Lung (tissue), 12 donors: ENCODE results near the gene AP3M1. TPM values are rescaled to one million over a fixed set of nuclear protein-coding genes. Genes with fewer than 3 reads are reported as not detected.

ENCODE experiments used
- ATAC-seq: fragments of 200-7000 bp; cut with Tn5 transposase; one replicate; pipeline ENCODE4 v1.9.1; 2020; ENCODE audit warnings: moderate number of reproducible peaks; ENCODE audit not compliant: insufficient read depth, low FRiP score
- DNase-seq, 3 donors: peaks; one replicate each; pipeline ENCODE4 v3.0.0-alpha.2; 2013 to 2017
- H3K27ac ChIP-seq, 2 donors: one replicate each; pipeline ENCODE4 v1.5.1; 2013; ENCODE audit warnings: mild to moderate bottlenecking in 2 of 2, moderate library complexity in 2 of 2, control low read depth in 1 of 2, inconsistent platforms in 1 of 2, low read depth in 1 of 2, low read length in 1 of 2
- H3K27me3 ChIP-seq, 3 donors: one replicate each; pipeline ENCODE4 v1.5.1; 2013; ENCODE audit warnings: low read length in 2 of 3; ENCODE audit not compliant: control insufficient read depth in 3 of 3, insufficient read depth in 3 of 3
- H3K36me3 ChIP-seq, 4 donors: one replicate each; pipeline ENCODE4 v1.5.1; 2013; ENCODE audit warnings: low read length in 4 of 4, mild to moderate bottlenecking in 1 of 4, moderate library complexity in 1 of 4; ENCODE audit not compliant: control insufficient read depth in 4 of 4, insufficient read depth in 4 of 4
- H3K4me1 ChIP-seq, 5 donors: one replicate each; pipeline ENCODE4 v1.5.1; 2013; ENCODE audit warnings: low read length in 5 of 5, mild to moderate bottlenecking in 2 of 5, moderate library complexity in 1 of 5; ENCODE audit not compliant: control insufficient read depth in 5 of 5, insufficient read depth in 5 of 5
- H3K4me3 ChIP-seq: one replicate; pipeline ENCODE4 v1.5.1; 2013; ENCODE audit warnings: mild to moderate bottlenecking, control low read depth, moderate library complexity
- H3K9ac ChIP-seq, 2 donors: one replicate each; pipeline ENCODE4 v1.5.1; 2013; ENCODE audit warnings: low read length in 2 of 2, control low read depth in 1 of 2; ENCODE audit not compliant: insufficient read depth in 1 of 2
- H3K9me3 ChIP-seq, 4 donors: one replicate each; pipeline ENCODE4 v1.5.1; 2013; ENCODE audit warnings: low read length in 3 of 4, mild to moderate bottlenecking in 1 of 4, moderate library complexity in 1 of 4; ENCODE audit not compliant: control insufficient read depth in 4 of 4, insufficient read depth in 3 of 4
- CTCF ChIP-seq: IDR thresholded peaks from 2 replicates; pipeline ENCODE4 v1.5.1; 2012; ENCODE audit warnings: mild to moderate bottlenecking; ENCODE audit errors: control extremely low read depth, extremely low read depth
- WGBS, 2 donors: extraction: QIAGEN DNeasy Blood & Tissue Kit; methylation state at CpG; one replicate each; pipeline ENCODE4 v1.1.7; 2013; 5-methylcytosine and 5-hydroxymethylcytosine counted together
- polyA plus RNA-seq, 2 donors: library from polyadenylated mRNA; stranded (reverse); fragments of 200-250 nt; gene quantifications; one replicate each; pipeline ENCODE4 v1.2.1, GENCODE V29; 2013
- total RNA-seq, 2 donors: library from RNA; depleted of rRNA in 1 of 2; stranded (reverse); fragments of >200 nt in 1 of 2; gene quantifications; one replicate each; pipeline ENCODE4 v1.2.1, GENCODE V29; 2014 to 2021
- donor health status: control.
- donor health status: control.
- donor health status: Bipolar disorder and iron deficiency.
- donor health status: healthy.
- donor health status: DM: yes; HTN: yes; CAD: no.

The AP3M1 gene
- total and polyA plus RNA-seq, 4 donors, result 9.0 to 51.9 (median 25.0) TPM

GRCh38 chr10:74121368-74121767, 29.3 kb downstream of the AP3M1 start:
- DNase-seq (peak in 1 of 3 donors; percentile 9), ATAC-seq (no peak)
- peaks cover 0 to 19% (median 0%) of the 10 kb centered on the region in 5 donors for H3K4me1 ChIP-seq
- no peak for TF ChIP-seq CTCF
- H3K9me3 ChIP-seq, result no peaks in the 10 kb centered on the region
- H3K27me3 ChIP-seq, result no peaks in the 10 kb centered on the region
- WGBS, 2 donors, result 73 to 88% methylated on average over 1 of the region's 1 CpG
- H3K27ac ChIP-seq, result no peak overlapping the region
- peaks cover 36 to 67% (median 56%) of the 10 kb centered on the region in 4 donors for H3K36me3 ChIP-seq
- no peak overlapping the region for H3K9ac ChIP-seq
- H3K4me3 ChIP-seq, result no peak overlapping the region

GRCh38 chr10:74120911-74121310, 29.7 kb downstream of the AP3M1 start:
- H3K36me3 ChIP-seq, result peaks cover 36 to 66% (median 54%) of the 10 kb centered on the region in 4 donors
- H3K4me3 ChIP-seq, result no peak overlapping the region
- H3K9me3 ChIP-seq, result no peaks in the 10 kb centered on the region
- DNase-seq (peak in 2 of 3 donors; percentile 65 to 73), ATAC-seq (no peak)
- 80 to 89% methylated on average over 1 of the region's 1 CpG for WGBS, 2 donors
- no peak overlapping the region for H3K9ac ChIP-seq
- peaks cover 0 to 19% (median 0%) of the 10 kb centered on the region in 5 donors for H3K4me1 ChIP-seq
- no peak for TF ChIP-seq CTCF
- no peaks in the 10 kb centered on the region for H3K27me3 ChIP-seq
- no peak overlapping the region for H3K27ac ChIP-seq

- no peak for TF ChIP-seq CTCF
- Histone ChIP-seq H3K36me3 (peaks cover 40 to 70% (median 57%) of the 10 kb centered on the region in 4 donors), H3K4me3 (no peak overlapping the region), H3K4me1 (peaks cover 0 to 19% (median 0%) of the 10 kb centered on the region in 5 donors), H3K27ac (no peak overlapping the region), H3K27me3 (no peaks in the 10 kb centered on the region), H3K9me3 (no peaks in the 10 kb centered on the region), H3K9ac (no peak overlapping the region)
- WGBS, 2 donors, result 84 to 85% methylated on average over 3 of the region's 3 CpGs
- DNase-seq, result no peak
- ATAC-seq, result no peak
Observed at GRCh38 chr10:74118804-74119203, 31.8 kb downstream of the AP3M1 start.

DNA sequence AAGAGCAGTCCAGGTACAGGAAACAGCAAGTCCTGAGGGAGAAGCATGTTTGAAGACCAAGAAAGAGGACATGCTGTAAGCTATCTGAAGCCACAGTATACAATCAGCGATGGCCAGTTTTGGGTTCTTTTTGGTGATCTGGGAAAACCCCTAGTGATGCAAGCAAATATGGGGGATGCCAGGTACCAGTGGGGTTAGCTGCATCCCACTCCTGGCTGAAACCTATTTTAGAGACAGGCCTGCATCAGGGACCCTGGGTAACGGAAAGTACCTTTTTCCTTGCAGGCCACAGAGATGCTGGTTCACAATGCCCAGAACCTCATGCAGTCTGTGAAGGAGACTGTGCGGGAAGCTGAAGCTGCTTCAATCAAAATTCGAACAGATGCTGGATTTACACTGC, 32.9 kb downstream of the AP3M1 start:
- H3K27me3 ChIP-seq, result no peaks in the 10 kb centered on the region
- no peaks in the 10 kb centered on the region for H3K9me3 ChIP-seq
- no peak for DNase-seq
- no peak for ATAC-seq
- H3K4me3 ChIP-seq, result no peak overlapping the region
- peaks cover 0 to 19% (median 0%) of the 10 kb centered on the region in 5 donors for H3K4me1 ChIP-seq
- TF ChIP-seq CTCF, result no peak
- peaks cover 39 to 70% (median 57%) of the 10 kb centered on the region in 4 donors for H3K36me3 ChIP-seq
- WGBS, 2 donors, result 95 to 97% methylated on average over 4 of the region's 4 CpGs
- no peak overlapping the region for H3K27ac ChIP-seq
- H3K9ac ChIP-seq, result no peak overlapping the region
